GM18861 (cell line): ENCODE measurements around the gene SYK.

Source experiments
- ATAC-seq: cut with Tn5 transposase; IDR thresholded peaks from one replicate; pipeline ENCODE4 v1.9.1; 2021; ENCODE audit not compliant: unreplicated experiment

The SYK gene

DNA sequence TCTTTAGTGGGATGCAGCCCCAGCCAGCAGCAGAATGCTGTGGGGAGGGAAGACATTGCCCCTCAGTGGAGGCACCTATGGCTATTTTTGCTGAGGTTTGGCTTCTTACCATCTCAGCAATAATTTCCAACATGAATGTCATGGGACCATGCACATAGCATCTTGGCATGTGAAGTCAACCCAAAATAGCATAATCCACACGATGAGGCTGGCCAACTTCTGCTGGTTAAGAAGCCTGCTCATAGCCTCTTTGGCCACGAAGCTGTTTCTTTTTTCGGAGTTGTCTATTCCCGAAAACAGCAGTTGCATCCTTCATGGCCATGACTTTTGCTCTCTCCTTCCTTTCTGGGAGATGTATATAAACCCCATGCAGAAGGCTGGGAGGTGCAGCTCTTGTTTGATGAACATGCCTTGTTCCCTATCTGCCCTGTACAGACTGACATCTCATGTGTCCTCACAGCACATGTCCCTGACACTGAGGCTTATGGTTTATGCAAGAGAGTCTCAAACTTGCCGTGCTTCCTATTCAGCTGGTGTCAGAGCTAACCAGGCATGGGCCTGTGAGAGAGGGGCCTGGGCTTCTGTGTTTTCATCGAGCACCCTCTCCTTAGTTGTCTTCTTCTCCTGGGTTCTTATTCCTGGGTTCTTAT, 45.3 kb downstream of the SYK start:
- ATAC-seq, result no peak

GRCh38 chr9:90847971-90848370, 46.4 kb downstream of the SYK start:
- no peak for ATAC-seq

- ATAC-seq, result no peak
Measured at GRCh38 chr9:90848866-90849265, 47.2 kb downstream of the SYK start.

DNA sequence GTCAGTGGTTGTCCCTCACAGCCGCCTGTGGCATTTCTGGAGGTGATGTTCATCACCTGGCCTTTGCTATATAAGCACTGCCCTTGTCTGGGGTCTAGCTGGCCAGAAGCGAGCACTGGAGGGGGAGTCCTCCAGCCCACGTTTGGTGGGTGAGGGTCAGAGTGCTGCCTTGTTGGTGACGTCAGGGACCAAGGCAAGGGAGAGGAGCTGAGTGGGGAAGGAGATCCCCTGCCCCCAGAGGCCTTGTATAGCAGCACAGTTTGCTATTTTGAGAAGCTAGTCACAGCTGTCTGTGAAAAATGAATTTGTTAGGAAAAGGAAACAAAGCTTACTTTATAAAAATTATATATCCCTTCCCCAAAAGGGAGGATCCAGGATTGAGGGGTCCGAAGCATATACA, 49.8 kb downstream of the SYK start:
- no peak for ATAC-seq

GRCh38 chr9:90853945-90854344, 52.3 kb downstream of the SYK start:
- ATAC-seq, result no peak

- no peak for ATAC-seq
Measured at GRCh38 chr9:90854637-90855175, 53.1 kb downstream of the SYK start.

DNA sequence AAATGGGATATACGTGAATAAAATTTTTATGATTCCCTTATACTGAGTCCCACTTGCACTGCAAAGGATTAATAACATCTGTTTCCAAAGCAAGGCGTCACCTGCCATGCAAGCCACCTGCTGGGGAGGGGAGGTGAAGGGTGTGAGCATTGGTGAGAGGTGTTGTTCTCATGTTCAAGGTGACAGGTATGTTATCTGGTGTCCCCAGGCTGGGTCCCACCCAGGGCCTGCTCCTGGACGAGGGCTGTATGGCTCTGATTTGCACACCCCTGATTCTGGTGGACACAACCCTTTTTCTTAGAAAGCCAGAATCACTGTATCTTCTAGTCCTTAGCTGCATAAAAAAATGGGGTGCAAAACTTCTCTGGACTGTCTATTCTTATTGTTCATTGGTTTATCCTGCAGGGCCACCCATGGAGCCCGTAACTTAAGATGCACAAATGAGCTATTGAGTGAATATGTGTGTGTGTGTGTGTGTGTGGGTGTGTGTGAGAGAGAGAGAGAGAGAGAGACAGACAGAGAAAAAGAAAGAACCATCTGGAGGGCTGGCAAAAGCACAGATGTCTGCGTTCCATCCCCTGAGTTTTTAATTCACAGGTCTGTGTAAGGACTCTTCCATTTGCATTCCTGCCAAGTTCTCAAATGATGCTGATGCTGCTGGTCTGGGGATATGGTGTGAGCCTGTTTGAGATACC, 53.7 kb downstream of the SYK start:
- ATAC-seq, result no peak

GRCh38 chr9:90857091-90857490, 55.5 kb downstream of the SYK start:
- ATAC-seq, result no peak

DNA sequence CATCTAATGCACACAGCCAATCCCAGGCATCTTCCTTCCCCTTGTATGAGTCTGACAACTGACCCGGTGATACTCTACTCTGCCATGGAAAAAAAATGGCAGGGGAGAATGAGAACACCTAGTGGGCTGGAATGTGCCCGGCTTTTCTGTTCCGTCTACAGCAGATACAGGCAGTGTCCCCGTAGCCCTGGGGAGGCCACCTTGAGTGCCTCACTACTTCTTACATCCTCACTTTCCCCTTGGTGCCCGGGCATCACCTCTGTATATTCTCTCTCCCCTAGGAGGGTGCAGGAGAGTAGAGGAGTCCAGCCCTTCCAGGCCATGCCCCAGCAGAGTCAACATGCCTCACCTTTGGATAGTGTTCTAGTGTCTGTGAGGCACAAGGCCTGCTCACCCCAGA, 56.2 kb downstream of the SYK start:
- no peak for ATAC-seq

DNA sequence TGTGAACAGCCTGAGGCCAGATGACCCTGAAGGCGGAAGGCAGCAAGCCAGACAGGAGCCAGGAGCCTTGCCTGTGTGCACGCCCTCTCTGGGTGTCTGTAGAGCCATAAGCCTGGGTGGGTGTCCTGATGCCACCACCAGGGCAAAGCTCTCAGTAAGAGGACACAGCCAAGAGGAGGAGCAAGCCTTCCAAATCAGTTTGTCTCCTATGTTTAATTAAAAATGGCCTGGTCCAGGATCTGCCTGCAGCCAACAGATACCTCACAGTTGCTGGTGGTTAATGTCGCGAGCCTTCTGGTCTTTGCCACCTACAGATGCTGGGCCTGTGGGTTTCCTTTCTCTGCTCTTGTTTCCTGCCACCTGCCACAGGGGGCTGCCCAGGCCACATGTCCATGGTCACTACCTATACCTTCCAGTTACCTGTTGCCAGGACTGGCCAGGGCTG, 56.9 kb downstream of the SYK start:
- ATAC-seq, result no peak

- ATAC-seq, result no peak
Measured at GRCh38 chr9:90860382-90860781, 58.8 kb downstream of the SYK start.

- ATAC-seq, result no peak
Measured at GRCh38 chr9:90860826-90861225, 59.2 kb downstream of the SYK start.

GRCh38 chr9:90861380-90861779, 59.8 kb downstream of the SYK start:
- ATAC-seq, result no peak

DNA sequence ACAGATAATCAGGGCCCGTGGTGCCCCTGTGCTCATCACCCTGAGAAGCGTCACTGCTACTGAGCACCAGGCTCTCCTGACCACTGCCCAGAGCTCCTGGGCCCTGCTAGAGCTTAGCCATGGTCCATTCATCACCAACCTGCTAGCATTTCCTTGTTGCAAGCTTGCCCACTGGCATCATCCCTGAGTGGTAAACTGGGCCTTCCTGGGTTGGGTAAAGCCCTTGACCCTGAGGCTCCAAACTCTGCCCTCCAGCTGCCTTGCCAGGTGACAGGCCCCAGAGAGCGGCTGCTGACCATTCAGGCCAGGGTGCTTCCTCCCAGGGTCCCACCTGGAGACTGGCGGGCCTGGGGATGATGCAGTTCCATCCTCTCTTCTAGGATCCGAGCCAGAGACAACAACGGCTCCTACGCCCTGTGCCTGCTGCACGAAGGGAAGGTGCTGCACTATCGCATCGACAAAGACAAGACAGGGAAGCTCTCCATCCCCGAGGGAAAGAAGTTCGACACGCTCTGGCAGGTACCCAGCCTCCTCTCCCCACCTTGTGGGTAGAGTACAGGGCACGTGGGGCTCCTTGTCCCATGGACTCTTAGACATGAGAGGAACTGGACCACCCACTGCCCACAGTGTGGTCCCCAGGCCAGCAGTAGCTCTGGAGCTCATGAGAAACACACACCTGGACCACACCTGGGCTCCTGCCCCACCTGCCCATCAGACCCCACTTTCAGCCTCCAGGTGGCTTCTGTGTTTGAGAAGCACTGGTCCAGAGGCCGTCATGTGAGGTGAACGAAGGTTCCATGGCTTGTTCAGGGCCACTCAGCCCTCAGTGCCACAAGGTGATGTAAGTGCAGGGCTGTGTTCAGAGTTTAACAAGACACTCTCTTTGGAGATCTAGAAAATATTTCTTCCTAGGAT, 60.5 kb downstream of the SYK start:
- ATAC-seq, result no peak

GRCh38 chr9:90864779-90865178, 63.2 kb downstream of the SYK start:
- ATAC-seq, result no peak

GRCh38 chr9:90867101-90867500, 65.5 kb downstream of the SYK start:
- ATAC-seq, result no peak

DNA sequence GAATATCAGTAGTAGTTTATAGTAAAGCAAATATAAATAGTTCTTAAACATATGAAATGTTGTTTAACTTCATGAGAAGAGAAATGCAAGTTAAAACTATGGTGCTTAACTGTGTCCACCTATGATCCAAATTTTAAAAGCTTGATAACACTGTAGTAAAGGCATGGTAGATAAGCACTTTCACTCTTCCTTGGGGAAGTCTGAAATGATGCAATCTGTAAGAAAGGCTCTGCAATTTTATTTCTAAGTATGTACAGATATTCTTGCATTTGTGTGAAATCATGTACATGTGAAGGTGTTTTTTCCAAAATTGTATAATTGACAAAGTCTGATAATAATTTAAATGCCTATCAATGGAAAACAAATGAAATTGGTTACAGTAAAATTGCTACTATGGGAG, 66.9 kb downstream of the SYK start:
- ATAC-seq, result no peak

DNA sequence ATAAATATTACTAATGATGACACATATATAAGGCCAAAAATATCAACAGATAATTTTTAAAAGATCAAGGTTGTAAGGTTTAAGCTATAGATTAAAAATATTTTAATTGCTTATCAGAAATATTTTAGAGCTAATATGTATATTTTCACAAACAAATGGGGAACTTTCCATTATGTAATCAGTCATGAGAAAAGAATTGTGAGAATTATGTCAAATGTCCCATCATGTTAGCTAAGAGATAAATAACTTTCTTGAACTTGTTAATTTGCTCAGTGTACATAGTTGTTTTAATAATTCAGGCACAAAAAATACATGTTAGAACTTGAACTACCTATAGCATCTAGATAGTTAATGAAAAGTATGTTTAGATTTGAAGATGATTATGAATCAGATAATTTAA, 67.7 kb downstream of the SYK start:
- ATAC-seq, result no peak

DNA sequence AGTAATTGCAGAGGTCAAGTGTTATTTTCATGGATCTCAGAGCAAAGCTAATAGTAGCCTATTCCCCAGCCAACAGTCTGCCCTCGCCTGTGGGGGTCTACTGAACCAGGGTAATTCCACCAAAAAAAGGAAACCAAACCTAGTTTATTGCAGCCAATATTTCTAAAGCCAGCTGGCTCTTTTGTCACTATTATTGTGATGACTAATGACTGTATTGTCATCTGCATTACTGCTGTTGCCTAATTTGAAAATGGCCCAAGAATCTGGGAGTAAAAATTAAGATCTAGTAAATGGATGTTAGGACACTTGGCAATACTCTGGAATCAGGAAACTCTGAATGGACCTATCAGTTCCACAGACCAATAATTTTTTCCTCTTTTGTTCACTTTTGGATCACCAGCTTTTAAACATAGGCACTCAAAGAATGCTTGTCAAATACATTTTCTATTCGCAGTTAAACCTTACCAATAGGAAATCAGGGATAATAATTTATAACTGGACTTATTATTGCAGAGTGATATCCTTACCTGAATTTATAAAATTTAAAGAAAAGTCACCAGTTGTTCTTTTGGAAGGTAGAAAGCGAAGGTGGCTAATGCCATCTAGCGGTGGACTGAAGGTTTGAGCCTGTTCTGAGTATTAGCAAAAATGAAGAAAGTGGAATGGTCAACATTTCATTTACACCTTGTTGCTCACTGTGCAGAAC, 69.2 kb downstream of the SYK start:
- ATAC-seq, result no peak

DNA sequence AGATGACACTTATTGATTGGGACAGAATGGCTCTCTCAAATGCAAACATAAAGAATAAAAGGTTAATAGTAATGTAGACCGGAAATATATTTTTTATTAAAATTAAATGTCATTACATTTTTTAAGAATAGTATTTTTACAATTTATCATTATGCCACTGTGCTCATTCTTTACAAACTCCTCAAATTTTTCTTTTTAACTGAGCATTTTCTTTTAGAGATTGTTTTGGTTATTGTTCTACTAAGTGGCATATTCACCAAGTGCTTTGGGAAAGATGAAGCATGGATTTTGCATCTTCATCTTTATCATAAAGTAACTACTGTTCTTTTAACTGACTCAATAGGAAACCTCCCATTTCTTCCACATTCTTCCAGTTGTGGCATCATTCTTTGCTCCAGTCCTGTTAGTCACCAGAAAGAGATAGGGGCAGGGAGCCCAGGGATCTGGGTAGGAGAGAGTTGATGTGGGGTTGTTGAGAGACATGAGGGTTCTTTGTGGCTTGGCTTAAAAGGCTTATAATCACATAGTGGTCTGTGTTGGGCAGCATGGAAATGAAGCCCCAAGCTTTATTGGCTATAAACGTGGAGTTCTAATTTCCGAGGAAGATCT, 69.8 kb downstream of the SYK start:
- no peak for ATAC-seq
